IPS DF 6.9 (cell line): ENCODE data around the gene CGREF1.
A peak's percentile ranks its signal among the peaks of the same experiment; 100 is the strongest.

Experiments
- DNase-seq: peaks from one replicate; pipeline ENCODE4 v3.0.0-alpha.2; 2013; ENCODE audit warnings: low read depth, low spot score
- H3K27ac ChIP-seq: one replicate; pipeline ENCODE4 v1.5.1; 2013; ENCODE audit warnings: low read length, control low read depth
- H3K27me3 ChIP-seq: 2 replicates; pipeline ENCODE4 v1.6.1; 2013; ENCODE audit warnings: mild to moderate bottlenecking, low read length; ENCODE audit not compliant: control insufficient read depth, insufficient read depth
- H3K36me3 ChIP-seq: 2 replicates; pipeline ENCODE4 v1.6.1; 2013; ENCODE audit warnings: low read length; ENCODE audit not compliant: control insufficient read depth, insufficient read depth
- H3K4me1 ChIP-seq: 2 replicates; pipeline ENCODE4 v1.6.1; 2013; ENCODE audit warnings: low read length; ENCODE audit not compliant: control insufficient read depth, insufficient read depth
- H3K4me3 ChIP-seq: 2 replicates; pipeline ENCODE4 v1.5.1; 2013; ENCODE audit warnings: mild to moderate bottlenecking, low read length
- H3K9me3 ChIP-seq: 2 replicates; pipeline ENCODE4 v1.6.1; 2013; ENCODE audit warnings: low read length, inconsistent platforms; ENCODE audit not compliant: control insufficient read depth, insufficient read depth
- WGBS: extraction: QIAGEN DNeasy Blood & Tissue Kit; methylation state at CpG from one replicate; pipeline ENCODE4 v1.1.7; 2013; ENCODE audit warnings: mixed read lengths, missing lambda C conversion rate; ENCODE audit not compliant: insufficient read length, insufficient coverage; 5-methylcytosine and 5-hydroxymethylcytosine counted together

The CGREF1 gene

GRCh38 chr2:27136751-27137150 lies 17.8 kb upstream of the CGREF1 start:
- Histone ChIP-seq H3K36me3 (0 out of 2 replicates have a peak, but pooled peaks cover 4% of the 10 kb centered on the region), H3K4me1 (0 out of 2 replicates have a peak, but pooled peaks cover 2% of the 10 kb centered on the region), H3K9me3 (no peaks in the 10 kb centered on the region), H3K4me3 (no peak overlapping the region), H3K27ac (no peak overlapping the region), H3K27me3 (no peaks in the 10 kb centered on the region)
- DNase-seq: no peak
- WGBS: no CpG with 5 or more reads among the region's 7 CpGs

GRCh38 chr2:27135478-27135955 lies 16.6 kb upstream of the CGREF1 start:
- Histone ChIP-seq H3K27ac (no peak overlapping the region), H3K4me3 (no peak overlapping the region), H3K36me3 (peaks cover 12% of the 10 kb centered on the region), H3K9me3 (no peaks in the 10 kb centered on the region), H3K27me3 (no peaks in the 10 kb centered on the region), H3K4me1 (0 out of 2 replicates have a peak, but pooled peaks cover 2% of the 10 kb centered on the region)
- DNase-seq: no peak
- no CpG with 5 or more reads among the region's 12 CpGs for WGBS

DNA sequence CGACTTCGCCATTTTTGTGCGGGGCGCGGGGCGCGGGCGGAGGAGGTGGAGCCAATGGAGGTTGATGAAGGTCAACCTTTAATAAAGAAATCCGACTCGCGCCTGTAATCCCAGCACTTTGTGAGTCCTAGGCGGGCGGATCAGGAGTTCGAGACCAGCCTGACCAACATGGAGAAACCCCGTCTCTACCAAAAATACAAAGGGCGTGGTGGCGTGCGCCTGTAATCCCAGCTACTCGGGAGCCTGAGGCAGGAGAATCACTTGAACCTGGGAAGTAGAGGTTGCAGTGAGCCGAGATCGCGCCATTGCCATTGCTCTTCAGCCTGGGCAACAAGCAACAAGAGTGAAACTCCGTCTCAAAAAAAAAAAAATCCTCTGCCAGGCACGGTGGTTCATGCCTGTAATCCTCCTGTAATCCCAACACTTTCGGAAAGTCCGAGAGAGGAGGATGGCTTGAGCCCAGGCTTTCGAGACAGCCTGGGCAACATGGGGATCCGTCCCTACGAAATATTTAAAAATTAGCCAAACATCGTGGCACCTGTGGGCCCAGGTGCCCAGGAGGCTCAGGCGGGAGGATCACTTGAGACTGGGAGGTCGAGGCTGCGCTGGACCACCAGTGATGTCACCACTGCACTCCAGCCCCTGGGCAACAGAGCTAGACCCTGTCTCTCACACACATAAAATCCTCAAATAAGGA lies 16.0 kb upstream of the CGREF1 start:
- H3K4me1 ChIP-seq: 0 out of 2 replicates have a peak, but pooled peaks cover 2% of the 10 kb centered on the region
- H3K27ac ChIP-seq: no peak overlapping the region
- H3K4me3 ChIP-seq: peak overlapping the region; percentile 10; the same call in 1 of the 2 replicates

DNA sequence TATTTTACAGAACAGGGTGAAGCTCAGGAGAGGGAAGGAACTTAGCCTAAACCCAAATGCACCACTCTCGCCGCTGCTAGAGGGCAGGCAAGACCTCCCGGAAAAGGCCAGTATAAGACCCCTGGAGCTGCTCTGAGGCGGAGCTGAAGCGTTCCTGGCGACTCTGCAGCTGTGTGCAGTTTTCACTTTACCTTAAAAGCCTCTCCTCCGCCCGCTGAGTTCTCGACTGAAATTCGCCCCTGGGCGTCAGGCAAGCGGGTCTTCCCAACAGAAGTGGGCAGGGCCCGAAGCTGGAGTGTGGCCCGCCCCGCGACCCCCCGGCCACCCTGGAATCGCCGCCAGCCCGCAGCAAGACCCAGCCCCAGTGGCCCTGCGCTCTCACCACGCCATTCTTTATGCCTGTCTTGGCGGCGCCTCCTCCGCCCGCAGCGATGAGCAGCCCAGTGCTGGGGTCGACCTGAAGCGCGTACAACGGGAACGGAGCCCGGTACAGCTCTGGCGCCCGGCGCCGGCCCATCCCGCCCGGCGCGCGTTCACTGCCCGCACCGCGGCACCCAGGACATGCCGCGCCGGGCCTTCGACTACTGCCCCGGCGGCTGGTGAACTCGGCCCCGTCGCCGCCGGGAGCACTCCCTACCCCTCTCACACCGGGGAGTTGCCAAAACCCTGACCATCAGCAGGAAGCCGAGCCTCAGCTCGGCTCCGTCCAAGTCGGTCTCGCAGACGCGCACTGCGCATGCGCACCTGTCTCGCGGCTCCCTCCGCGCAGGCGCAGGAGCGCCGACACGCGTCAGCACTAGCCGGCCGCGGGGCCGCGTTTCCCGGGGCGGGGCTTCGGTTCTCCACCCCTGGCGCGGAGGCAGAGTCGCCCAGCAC lies 15.2 kb upstream of the CGREF1 start, which contains the start of gene PREB:
Gene PREB, minus strand, starts transcription at position 732 of the 876 bp plus-strand sequence. Its CDS starts 215 bp downstream, at position 517.
- WGBS: no CpG with 5 or more reads among the region's 86 CpGs
- Histone ChIP-seq H3K27me3 (no peaks in the 10 kb centered on the region), H3K27ac (no peak within 1 kb of the TSS), H3K36me3 (peaks cover 17% of the 10 kb centered on the region), H3K9me3 (no peaks in the 10 kb centered on the region), H3K4me1 (0 out of 2 replicates have a peak, but pooled peaks cover 2% of the 10 kb centered on the region), H3K4me3 (peak within 1 kb of the TSS; percentile 80)
- DNase-seq: peak; percentile 92

More for the DNA sequence above, 16.0 kb upstream of the CGREF1 start:
- DNase-seq: no peak
- no CpG with 5 or more reads among the region's 33 CpGs for WGBS
- H3K36me3 ChIP-seq: peaks cover 15% of the 10 kb centered on the region
- H3K27me3 ChIP-seq: no peaks in the 10 kb centered on the region
- no peaks in the 10 kb centered on the region for H3K9me3 ChIP-seq

- WGBS: no CpG with 5 or more reads among the region's 14 CpGs
- no peak for DNase-seq
- no peaks in the 10 kb centered on the region for H3K27me3 ChIP-seq
- peak overlapping the region; percentile 80; the same call in 1 of the 2 replicates for H3K4me3 ChIP-seq
- H3K9me3 ChIP-seq: no peaks in the 10 kb centered on the region
- H3K36me3 ChIP-seq: peaks cover 17% of the 10 kb centered on the region
- 0 out of 2 replicates have a peak, but pooled peaks cover 2% of the 10 kb centered on the region for H3K4me1 ChIP-seq
- no peak overlapping the region for H3K27ac ChIP-seq
Observed at GRCh38 chr2:27133195-27133875, 14.4 kb upstream of the CGREF1 start.

DNA sequence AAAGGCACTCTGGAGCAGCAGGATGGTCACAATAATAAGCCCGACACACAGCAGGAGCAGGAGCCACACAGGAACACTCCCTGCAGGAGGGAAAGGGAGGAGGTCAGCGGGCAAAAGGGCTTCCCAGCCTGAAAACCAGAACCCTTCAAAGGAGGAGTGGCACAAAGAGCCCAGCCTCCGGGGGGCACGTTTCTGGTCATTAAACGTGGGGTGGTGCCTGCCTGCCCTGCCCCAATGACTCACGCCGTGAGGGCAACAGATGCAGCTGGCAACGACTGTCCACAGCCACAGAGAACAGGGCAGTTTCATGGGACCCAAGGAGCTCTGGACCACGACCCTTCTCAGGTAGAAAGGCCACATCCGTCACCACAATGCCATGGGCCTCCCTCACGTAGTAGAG lies 12.5 kb upstream of the CGREF1 start:
- DNase-seq: no peak
- Histone ChIP-seq H3K36me3 (peaks cover 17% of the 10 kb centered on the region), H3K4me1 (0 out of 2 replicates have a peak, but pooled peaks cover 2% of the 10 kb centered on the region), H3K4me3 (no peak overlapping the region), H3K27ac (no peak overlapping the region), H3K27me3 (no peaks in the 10 kb centered on the region), H3K9me3 (no peaks in the 10 kb centered on the region)
- no CpG with 5 or more reads among the region's 11 CpGs for WGBS

- H3K9me3 ChIP-seq: no peaks in the 10 kb centered on the region
- no peak overlapping the region for H3K27ac ChIP-seq
- no peak overlapping the region for H3K4me3 ChIP-seq
- H3K4me1 ChIP-seq: 0 out of 2 replicates have a peak, but pooled peaks cover 2% of the 10 kb centered on the region
- peaks cover 17% of the 10 kb centered on the region for H3K36me3 ChIP-seq
- WGBS: no CpG with 5 or more reads among the region's 10 CpGs
- DNase-seq: no peak
- no peaks in the 10 kb centered on the region for H3K27me3 ChIP-seq
Observed at GRCh38 chr2:27130396-27130795, 11.5 kb upstream of the CGREF1 start.

DNA sequence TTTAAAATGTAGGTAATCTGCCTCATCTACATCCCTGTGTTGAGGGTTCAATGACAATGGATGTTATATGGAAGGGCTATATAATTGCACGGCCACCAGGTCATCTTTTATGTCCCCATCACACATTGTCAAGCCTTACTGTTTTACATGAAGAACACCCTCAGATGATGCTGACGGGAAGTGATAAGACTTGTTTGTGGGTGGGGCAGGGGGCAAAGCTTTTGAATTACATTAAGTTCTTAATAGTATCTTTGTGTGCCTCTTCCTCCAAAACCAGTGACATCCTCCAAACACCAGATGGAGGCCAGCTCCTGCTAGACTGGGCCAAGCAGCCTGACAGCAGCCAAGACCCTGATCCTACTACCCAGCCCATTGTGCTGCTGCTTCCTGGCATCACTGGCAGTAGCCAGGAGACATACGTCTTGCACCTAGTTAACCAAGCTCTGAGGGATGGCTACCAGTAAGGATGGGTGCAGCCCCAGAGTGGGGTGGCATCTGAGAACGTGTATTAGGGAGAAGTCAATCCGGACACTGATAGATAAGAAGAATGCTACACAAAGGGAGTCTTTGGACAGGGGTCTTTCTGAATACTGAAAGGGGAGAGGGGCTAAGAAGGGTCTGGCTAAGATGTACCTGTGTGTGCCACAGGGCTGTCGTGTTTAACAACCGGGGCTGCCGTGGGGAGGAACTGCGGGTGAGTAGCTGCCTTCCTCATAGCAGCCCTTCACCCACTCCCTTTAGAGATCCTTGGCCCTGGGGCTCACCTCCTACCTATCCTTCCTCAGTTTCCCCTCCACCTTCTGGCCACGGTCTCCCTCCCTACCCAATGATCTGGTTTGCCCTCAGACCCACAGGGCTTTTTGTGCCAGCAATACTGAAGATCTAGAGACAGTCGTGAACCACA lies 10.0 kb upstream of the CGREF1 start:
- Histone ChIP-seq H3K4me3 (no peak overlapping the region), H3K27ac (no peak overlapping the region), H3K36me3 (peaks cover 17% of the 10 kb centered on the region), H3K4me1 (peaks cover 2% of the 10 kb centered on the region; the same call in 1 of the 2 replicates), H3K27me3 (no peaks in the 10 kb centered on the region), H3K9me3 (no peaks in the 10 kb centered on the region)
- no CpG with 5 or more reads among the region's 11 CpGs for WGBS
- no peak for DNase-seq

GRCh38 chr2:27127883-27128667 lies 9.1 kb upstream of the CGREF1 start:
- no peak overlapping the region for H3K4me3 ChIP-seq
- H3K9me3 ChIP-seq: no peaks in the 10 kb centered on the region
- H3K27me3 ChIP-seq: no peaks in the 10 kb centered on the region
- no peak for DNase-seq
- no CpG with 5 or more reads among the region's 9 CpGs for WGBS
- H3K4me1 ChIP-seq: peaks cover 2% of the 10 kb centered on the region; the same call in 1 of the 2 replicates
- H3K27ac ChIP-seq: no peak overlapping the region
- H3K36me3 ChIP-seq: peaks cover 17% of the 10 kb centered on the region
